Measurements from ENCODE around the gene MS4A6E. TPM values are rescaled to one million over a fixed set of nuclear protein-coding genes. Genes with fewer than 3 reads are reported as not detected.

The MS4A6E gene
- total and polyA plus RNA-seq, 4 donors: not detected

DNA sequence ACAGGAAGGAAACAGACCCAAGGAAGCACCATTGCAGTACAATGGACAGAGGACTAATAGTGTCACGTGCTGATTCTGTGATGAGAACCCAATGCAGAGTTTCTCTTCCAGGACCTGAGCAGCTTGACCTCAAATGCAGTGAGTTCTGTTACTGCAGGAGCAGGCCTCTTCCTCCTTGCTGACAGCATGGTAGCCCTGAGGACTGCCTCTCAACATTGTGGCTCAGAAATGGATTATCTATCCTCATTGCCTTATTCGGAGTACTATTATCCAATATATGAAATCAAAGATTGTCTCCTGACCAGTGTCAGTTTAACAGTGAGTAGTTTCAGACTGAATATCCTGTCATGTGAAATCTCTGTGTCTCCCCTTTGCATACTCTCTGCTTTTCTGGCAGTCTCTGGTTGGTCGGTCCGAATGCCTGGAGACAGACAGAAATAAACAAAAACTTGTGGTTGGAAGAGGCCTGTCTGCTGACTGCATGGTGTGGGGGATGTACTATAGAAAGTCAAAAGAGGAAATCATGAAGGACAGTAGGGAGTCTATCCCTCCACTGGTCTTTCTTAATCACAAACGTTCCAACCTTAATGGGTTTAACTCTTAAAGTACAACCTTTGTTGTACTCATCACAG is 62.3 kb downstream of the MS4A6E start:
- no peaks in the 10 kb centered on the region for H3K36me3 ChIP-seq (ENCODE audit: control insufficient read depth, insufficient read depth, low read length)
- H3K4me3 ChIP-seq (ENCODE audit: low read depth, low read length): no peak overlapping the region
- no peaks in the 10 kb centered on the region for H3K9me3 ChIP-seq (ENCODE audit: control insufficient read depth, insufficient read depth, low read length)
- H3K4me1 ChIP-seq (ENCODE audit: control insufficient read depth, insufficient read depth, low read length): no peaks in the 10 kb centered on the region
- H3K27me3 ChIP-seq (ENCODE audit: control insufficient read depth, insufficient read depth, low read length): no peaks in the 10 kb centered on the region
- 93% methylated on average over 1 of the region's 5 CpGs for WGBS (ENCODE audit: insufficient coverage)
- no peak for DNase-seq (ENCODE audit: low read depth in 4 of 6, low spot score in 6 of 6)
- H3K27ac ChIP-seq (ENCODE audit: low read depth, low read length): no peak overlapping the region

GRCh38 chr11:60390419-60390818 is 63.4 kb downstream of the MS4A6E start:
- Histone ChIP-seq H3K27ac (ENCODE audit: low read depth, low read length) (no peak overlapping the region), H3K36me3 (ENCODE audit: control insufficient read depth, insufficient read depth, low read length) (no peaks in the 10 kb centered on the region), H3K4me3 (ENCODE audit: low read depth, low read length) (no peak overlapping the region), H3K9me3 (ENCODE audit: control insufficient read depth, insufficient read depth, low read length) (no peaks in the 10 kb centered on the region), H3K4me1 (ENCODE audit: control insufficient read depth, insufficient read depth, low read length) (no peaks in the 10 kb centered on the region), H3K27me3 (ENCODE audit: control insufficient read depth, insufficient read depth, low read length) (no peaks in the 10 kb centered on the region)
- no peak for DNase-seq (ENCODE audit: low read depth in 4 of 6, low spot score in 6 of 6)

Other genes starting within 250 kb of the MS4A6E start
- gene MS4A2, start 238.6 kb upstream of the MS4A6E start, total RNA-seq: 1 to 10 TPM in 1 of 2 donors, under 1 TPM in 1; 0.39 to 1.2 TPM
- gene MS4A2, start 238.6 kb upstream of the MS4A6E start, polyA plus RNA-seq (ENCODE audit: insufficient read length in 2 of 2): under 1 TPM in 1 of 2 donors, not detected in 1; 0.20 TPM
- gene MS4A6A, start 144.2 kb upstream of the MS4A6E start, total RNA-seq: 10 to 100 TPM; 29.8 to 36.4 TPM
- gene MS4A6A, start 144.2 kb upstream of the MS4A6E start, polyA plus RNA-seq (ENCODE audit: insufficient read length in 2 of 2): 1 to 10 TPM; 3.7 to 7.1 TPM
- gene MS4A4E, start 84.1 kb upstream of the MS4A6E start, total RNA-seq: 1 to 10 TPM in 1 of 2 donors, under 1 TPM in 1; 0.50 to 1.5 TPM
- 1 to 10 TPM; 1.0 to 1.9 TPM for gene MS4A4E, start 84.1 kb upstream of the MS4A6E start, polyA plus RNA-seq (ENCODE audit: insufficient read length in 2 of 2)
- gene MS4A4A, start 46.6 kb upstream of the MS4A6E start, total RNA-seq: 10 to 100 TPM in 1 of 2 donors, 1 to 10 TPM in 1; 9.0 to 11.0 TPM
- gene MS4A4A, start 46.6 kb upstream of the MS4A6E start, polyA plus RNA-seq (ENCODE audit: insufficient read length in 2 of 2): 1 to 10 TPM; 2.3 to 4.1 TPM
- gene MS4A7, start 51.3 kb downstream of the MS4A6E start, total RNA-seq: 10 to 100 TPM; 11.0 to 13.7 TPM
- gene MS4A7, start 51.3 kb downstream of the MS4A6E start, polyA plus RNA-seq (ENCODE audit: insufficient read length in 2 of 2): 1 to 10 TPM; 4.9 to 6.3 TPM
- under 1 TPM; 0.55 to 0.59 TPM for gene MS4A14, start 69.2 kb downstream of the MS4A6E start, total RNA-seq
- under 1 TPM; 0.39 to 0.73 TPM for gene MS4A14, start 69.2 kb downstream of the MS4A6E start, polyA plus RNA-seq (ENCODE audit: insufficient read length in 2 of 2)
- gene MS4A5, start 102.3 kb downstream of the MS4A6E start, total RNA-seq: not detected
- not detected for gene MS4A5, start 102.3 kb downstream of the MS4A6E start, polyA plus RNA-seq (ENCODE audit: insufficient read length in 2 of 2)
- gene MS4A1, start 128.6 kb downstream of the MS4A6E start, total RNA-seq: under 1 TPM; 0.17 to 0.99 TPM
- under 1 TPM in 1 of 2 donors, not detected in 1; 0.21 TPM for gene MS4A1, start 128.6 kb downstream of the MS4A6E start, polyA plus RNA-seq (ENCODE audit: insufficient read length in 2 of 2)
- not detected for gene MS4A12, start 165.5 kb downstream of the MS4A6E start, total RNA-seq
- not detected for gene MS4A12, start 165.5 kb downstream of the MS4A6E start, polyA plus RNA-seq (ENCODE audit: insufficient read length in 2 of 2)
- gene MS4A13, start 188.1 kb downstream of the MS4A6E start, total RNA-seq: not detected
- not detected for gene MS4A13, start 188.1 kb downstream of the MS4A6E start, polyA plus RNA-seq (ENCODE audit: insufficient read length in 2 of 2)